IMR-90 (cell line): ENCODE data around the gene MIPEP. TPM values are rescaled to one million over a fixed set of nuclear protein-coding genes. Genes with fewer than 3 reads are reported as not detected.

Experiments used
- ATAC-seq: fragments of 200-7000 bp; cut with Tn5 transposase; 2 replicates; pipeline ENCODE4 v1.9.1; 2020; ENCODE audit warnings: low read depth, mild to moderate bottlenecking, moderate library complexity
- BruUV-seq: library from RNA; stranded (reverse); fragments of 400-500 nt; replicated peaks from 2 replicates; lab custom pipeline; 2021; lab: Mats Ljungman, UMichigan
- CTCF ChIA-PET: fragments of 300-600 bp; formaldehyde crosslinking; extraction: SDS; loops from one replicate; lab custom pipeline; 2021; ENCODE audit warnings: antibody characterized with exemption; lab: Yijun Ruan, JAX
- POLR2A ChIA-PET: fragments of 300-600 bp; sonication (Branson Sonifier 250); formaldehyde crosslinking; loops from one replicate; lab custom pipeline; 2022; ENCODE audit warnings: antibody characterized with exemption; ENCODE audit not compliant: unreplicated experiment; lab: Charles Lee
- DNase-seq: peaks from one replicate; pipeline ENCODE4 v3.0.0; 2013
- H2AFZ ChIP-seq: replicated peaks from 2 replicates; pipeline ENCODE3; 2013; ENCODE audit warnings: low read length, mild to moderate bottlenecking; ENCODE audit not compliant: poor library complexity
- H2AK5ac ChIP-seq: 2 replicates; pipeline ENCODE4 v1.6.1; 2013; ENCODE audit warnings: low read depth, low read length, inconsistent platforms
- H2AK9ac ChIP-seq: replicated peaks from 2 replicates; pipeline ENCODE3; 2013; ENCODE audit warnings: mild to moderate bottlenecking, low read depth, low read length, moderate library complexity; ENCODE audit not compliant: poor library complexity
- H2BK120ac ChIP-seq: 2 replicates; pipeline ENCODE4 v1.6.1; 2013; ENCODE audit warnings: low read depth, low read length, inconsistent platforms
- H2BK15ac ChIP-seq: 3 replicates; pipeline ENCODE4 v1.6.1; 2013; ENCODE audit warnings: low read depth, low read length, inconsistent platforms
- H2BK20ac ChIP-seq: 2 replicates; pipeline ENCODE4 v1.6.1; 2013; ENCODE audit warnings: low read depth, mild to moderate bottlenecking, inconsistent platforms, low read length, moderate library complexity
- H2BK5ac ChIP-seq: 2 replicates; pipeline ENCODE4 v1.6.1; 2013; ENCODE audit warnings: mild to moderate bottlenecking, low read depth, low read length, inconsistent platforms; ENCODE audit not compliant: poor library complexity, severe bottlenecking
- H3K14ac ChIP-seq: replicated peaks from 2 replicates; pipeline ENCODE4 v1.6.1; 2013; ENCODE audit warnings: low read depth, low read length, inconsistent platforms
- H3K18ac ChIP-seq: 2 replicates; pipeline ENCODE4 v1.6.1; 2013; ENCODE audit warnings: low read depth, low read length, control low read depth
- H3K23ac ChIP-seq: 2 replicates; pipeline ENCODE4 v1.6.1; 2013; ENCODE audit warnings: low read depth, low read length, inconsistent platforms
- H3K27ac ChIP-seq: 2 replicates; pipeline ENCODE4 v1.5.1; 2013; ENCODE audit warnings: mild to moderate bottlenecking, control low read depth, low read length; ENCODE audit not compliant: insufficient read depth
- H3K27me3 ChIP-seq: 2 replicates; pipeline ENCODE4 v1.6.1; 2013; ENCODE audit warnings: low read length; ENCODE audit not compliant: control insufficient read depth, insufficient read depth
- H3K36me3 ChIP-seq: 2 replicates; pipeline ENCODE4 v1.6.1; 2013; ENCODE audit warnings: low read length, mixed read lengths; ENCODE audit not compliant: control insufficient read depth, insufficient read depth
- H3K4ac ChIP-seq: 2 replicates; pipeline ENCODE4 v1.6.1; 2013; ENCODE audit warnings: low read depth, low read length, inconsistent platforms
- H3K4me1 ChIP-seq: 2 replicates; pipeline ENCODE4 v1.6.1; 2013; ENCODE audit warnings: low read length, mixed read lengths; ENCODE audit not compliant: control insufficient read depth, insufficient read depth
- H3K4me2 ChIP-seq: 2 replicates; pipeline ENCODE4 v1.6.1; 2013; ENCODE audit warnings: low read depth, mild to moderate bottlenecking, control low read depth, low read length, moderate library complexity
- H3K4me3 ChIP-seq: 2 replicates; pipeline ENCODE4 v1.5.1; 2013; ENCODE audit warnings: low read depth, mild to moderate bottlenecking, control low read depth, low read length, moderate library complexity; ENCODE audit not compliant: insufficient read depth
- H3K56ac ChIP-seq: 2 replicates; pipeline ENCODE4 v1.6.1; 2013; ENCODE audit warnings: low read length, inconsistent platforms; ENCODE audit not compliant: insufficient read depth; ENCODE audit errors: extremely low read depth
- H3K79me1 ChIP-seq, 2 experiments: 2 replicates each; pipeline ENCODE4 v1.6.1; 2013; ENCODE audit warnings: low read length in 2 of 2, inconsistent platforms in 1 of 2, low read depth in 1 of 2
- H3K9ac ChIP-seq: 2 replicates; pipeline ENCODE4 v1.6.1; 2013; ENCODE audit warnings: low read depth, low read length, control low read depth
- H3K9me1 ChIP-seq: 2 replicates; pipeline ENCODE4 v1.6.1; 2013; ENCODE audit warnings: low read length, inconsistent platforms; ENCODE audit not compliant: insufficient read depth
- H3K9me3 ChIP-seq: 2 replicates; pipeline ENCODE4 v1.6.1; 2013; ENCODE audit warnings: low read length; ENCODE audit not compliant: control insufficient read depth, insufficient read depth
- H4K20me1 ChIP-seq: 2 replicates; pipeline ENCODE4 v1.6.1; 2013; ENCODE audit warnings: low read length, inconsistent platforms; ENCODE audit not compliant: insufficient read depth
- H4K5ac ChIP-seq: 2 replicates; pipeline ENCODE4 v1.6.1; 2013; ENCODE audit warnings: mild to moderate bottlenecking, low read depth, low read length, control low read depth
- H4K8ac ChIP-seq, 2 experiments: 2 replicates each; pipeline ENCODE4 v1.6.1; 2013; ENCODE audit warnings: low read depth in 2 of 2, low read length in 2 of 2, control low read depth in 1 of 2, inconsistent platforms in 1 of 2
- H4K91ac ChIP-seq: 2 replicates; pipeline ENCODE4 v1.6.1; 2013; ENCODE audit warnings: low read depth, low read length, inconsistent platforms; ENCODE audit not compliant: insufficient read depth
- BHLHE40 ChIP-seq: fragments of 150-350 bp; IDR thresholded peaks from 2 replicates; pipeline ENCODE4 v1.6.1; 2016; ENCODE audit warnings: mild to moderate bottlenecking, low read depth, low read length
- CEBPB ChIP-seq: IDR thresholded peaks from 2 replicates; pipeline ENCODE4 v1.6.1; 2012; ENCODE audit warnings: low read depth, low read length, improper control_type of control experiment
- CHD1 ChIP-seq: IDR thresholded peaks from 2 replicates; pipeline ENCODE4 v1.6.1; 2012; ENCODE audit warnings: low read depth, low read length, improper control_type of control experiment
- FOS ChIP-seq: fragments of 150-350 bp; IDR thresholded peaks from 2 replicates; pipeline ENCODE4 v1.6.1; 2016; ENCODE audit warnings: low read depth, low read length
- MAFK ChIP-seq: IDR thresholded peaks from 2 replicates; pipeline ENCODE4 v1.6.1; 2012; ENCODE audit warnings: low read depth, low read length, improper control_type of control experiment
- MAZ ChIP-seq: IDR thresholded peaks from 2 replicates; pipeline ENCODE4 v1.6.1; 2012; ENCODE audit warnings: low read depth, mild to moderate bottlenecking, low read length, improper control_type of control experiment, moderate library complexity, borderline replicate concordance
- MXI1 ChIP-seq: IDR thresholded peaks from 2 replicates; pipeline ENCODE4 v1.6.1; 2012; ENCODE audit warnings: low read depth, mild to moderate bottlenecking, low read length, moderate library complexity, borderline replicate concordance
- NFE2L2 ChIP-seq: fragments of 150-350 bp; IDR thresholded peaks from 2 replicates; pipeline ENCODE4 v1.6.1; 2016; ENCODE audit warnings: low read depth, mild to moderate bottlenecking, low read length
- POLR2A ChIP-seq: IDR thresholded peaks from 2 replicates; pipeline ENCODE4 v1.6.1; 2012; ENCODE audit warnings: mild to moderate bottlenecking, low read depth, low read length
- RAD21 ChIP-seq: IDR thresholded peaks from 2 replicates; pipeline ENCODE4 v1.6.1; 2012; ENCODE audit warnings: low read length, improper control_type of control experiment
- RCOR1 ChIP-seq: IDR thresholded peaks from 2 replicates; pipeline ENCODE4 v1.6.1; 2012; ENCODE audit warnings: mild to moderate bottlenecking, low read length, improper control_type of control experiment; ENCODE audit not compliant: insufficient replicate concordance
- RFX5 ChIP-seq: IDR thresholded peaks from 2 replicates; pipeline ENCODE4 v1.8.0; 2012; ENCODE audit warnings: low read depth, mild to moderate bottlenecking, low read length, moderate library complexity
- SMC3 ChIP-seq: fragments of 150-350 bp; IDR thresholded peaks from 2 replicates; pipeline ENCODE4 v1.6.1; 2016; ENCODE audit warnings: low read depth, mild to moderate bottlenecking, antibody characterized with exemption, low read length, moderate library complexity
- WGBS, 2 experiments: methylation state at CpG; one replicate each; pipeline versions ENCODE4 v1.1.5 to v1.1.7; 2013; ENCODE audit warnings: missing lambda C conversion rate in 2 of 2; ENCODE audit not compliant: insufficient read length in 1 of 2; ENCODE audit errors: extremely low coverage in 2 of 2; 5-methylcytosine and 5-hydroxymethylcytosine counted together
- dilution Hi-C: fragments of 300-500 bp; cut with HindIII; formaldehyde crosslinking; loops from one replicate; pipeline ENCODE4 v1.14.3; 2018; ENCODE audit warnings: low sequenced_read_pairs; ENCODE audit not compliant: unreplicated experiment
- in situ Hi-C: fragments of 300-500 bp; cut with MboI; formaldehyde crosslinking; loops from 3 replicates; pipeline ENCODE4 v1.14.3; 2019; ENCODE audit warnings: low sequenced_read_pairs, inconsistent platforms, mixed read lengths
- intact Hi-C: fragments of 100-400 bp; cut with micrococcal nuclease; formaldehyde crosslinking; loops from 2 replicates; pipeline ENCODE4 v1.10.0; 2022
- polyA plus RNA-seq, 3 experiments: library from polyadenylated mRNA; depleted of rRNA; stranded (reverse); fragments of >200 nt; gene quantifications; 2 replicates each; pipeline ENCODE4 v1.2.3, GENCODE V29; 2012; ENCODE audit warnings: low replicate concordance in 1 of 3
- total RNA-seq: library from RNA; depleted of rRNA; stranded (reverse); fragments of >200 nt; gene quantifications from 2 replicates; pipeline ENCODE4 v1.2.3, GENCODE V29; 2012
- TF ChIP-seq, protein P1 (sequence below): conservative IDR thresholded peaks from 2 replicates; pipeline ENCODE4 v1.5.1; 2012; ENCODE audit warnings: mild to moderate bottlenecking, low read depth, low read length, improper control_type of control experiment
- TF ChIP-seq, protein P2 (sequence below): fragments of 150-350 bp; IDR thresholded peaks from 2 replicates; pipeline ENCODE4 v1.6.1; 2017; ENCODE audit warnings: mild to moderate bottlenecking, antibody characterized with exemption, low read length, low read depth
- TF ChIP-seq, protein P3 (sequence below): fragments of 150-350 bp; IDR thresholded peaks from 2 replicates; pipeline ENCODE4 v1.6.1; 2016; ENCODE audit warnings: low read depth, mild to moderate bottlenecking, low read length, moderate library complexity, borderline replicate concordance

The MIPEP gene
- total and polyA plus RNA-seq, 2 of the 4 experiments (the other 2 are of a cell fraction): 15.0 to 21.5 TPM

DNA sequence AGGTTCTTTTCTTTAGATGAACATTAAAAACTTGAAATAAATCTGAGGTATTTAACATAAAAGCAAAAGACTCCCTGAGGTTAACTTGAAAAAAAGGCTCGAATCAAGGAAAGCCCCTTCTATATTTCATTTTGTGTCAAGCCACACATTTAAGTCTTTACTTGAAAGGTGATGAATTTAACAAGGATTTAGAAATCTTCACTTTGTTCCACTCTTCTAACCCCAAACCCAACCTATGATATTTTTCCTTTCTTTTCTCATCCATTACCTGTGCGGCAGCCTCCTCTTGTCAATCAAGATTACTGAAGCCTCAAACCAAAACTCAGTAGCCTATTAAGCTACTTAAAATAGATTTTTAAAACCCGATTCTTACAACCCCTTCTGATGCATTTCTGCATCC is 33.8 kb downstream of the MIPEP start:
- H4K20me1 ChIP-seq: no peaks in the 10 kb centered on the region
- H2BK120ac ChIP-seq: no peak overlapping the region
- no peak overlapping the region for H4K91ac ChIP-seq
- H3K4me3 ChIP-seq: no peak overlapping the region
- no peak overlapping the region for H3K27ac ChIP-seq
- H3K27me3 ChIP-seq: no peaks in the 10 kb centered on the region
- peaks cover 6% of the 10 kb centered on the region for H3K9me1 ChIP-seq
- no peak overlapping the region for H4K8ac ChIP-seq
- H3K36me3 ChIP-seq: peaks cover 6% of the 10 kb centered on the region
- H3K18ac ChIP-seq: no peak overlapping the region
- no peak overlapping the region for H2BK5ac ChIP-seq
- no peak overlapping the region for H2AK5ac ChIP-seq
- POLR2A ChIA-PET: no interaction called here
- no peak overlapping the region for H3K9ac ChIP-seq
- no peak for ATAC-seq
- no peaks in the 10 kb centered on the region for H3K9me3 ChIP-seq
- BruUV-seq: no TSS peak
- no peak overlapping the region for H4K5ac ChIP-seq
- H3K4ac ChIP-seq: no peak overlapping the region
- no peak for DNase-seq
- CTCF ChIA-PET: no interaction called here
- no peak overlapping the region for H2AFZ ChIP-seq
- in situ Hi-C loops (no loop called here), intact Hi-C loops (no loop called here), dilution Hi-C loops (no loop called here)
- no peak overlapping the region for H2AK9ac ChIP-seq
- no CpG with 5 or more reads among the region's 3 CpGs for WGBS, 2 experiments
- H3K79me1 ChIP-seq: no peaks in the 10 kb centered on the region
- H3K23ac ChIP-seq: no peak overlapping the region
- H2BK20ac ChIP-seq: no peak overlapping the region
- H3K4me1 ChIP-seq: peaks cover 7% of the 10 kb centered on the region; the same call in 1 of the 2 replicates
- no peak overlapping the region for H3K56ac ChIP-seq
- H3K4me2 ChIP-seq: no peak overlapping the region
- TF ChIP-seq RFX5: no peak
- TF ChIP-seq MAZ: no peak
- no peak for TF ChIP-seq CEBPB
- no peak for TF ChIP-seq BHLHE40
- TF ChIP-seq MAFK: no peak
- no peak for TF ChIP-seq POLR2A
- TF ChIP-seq, protein P1, sequence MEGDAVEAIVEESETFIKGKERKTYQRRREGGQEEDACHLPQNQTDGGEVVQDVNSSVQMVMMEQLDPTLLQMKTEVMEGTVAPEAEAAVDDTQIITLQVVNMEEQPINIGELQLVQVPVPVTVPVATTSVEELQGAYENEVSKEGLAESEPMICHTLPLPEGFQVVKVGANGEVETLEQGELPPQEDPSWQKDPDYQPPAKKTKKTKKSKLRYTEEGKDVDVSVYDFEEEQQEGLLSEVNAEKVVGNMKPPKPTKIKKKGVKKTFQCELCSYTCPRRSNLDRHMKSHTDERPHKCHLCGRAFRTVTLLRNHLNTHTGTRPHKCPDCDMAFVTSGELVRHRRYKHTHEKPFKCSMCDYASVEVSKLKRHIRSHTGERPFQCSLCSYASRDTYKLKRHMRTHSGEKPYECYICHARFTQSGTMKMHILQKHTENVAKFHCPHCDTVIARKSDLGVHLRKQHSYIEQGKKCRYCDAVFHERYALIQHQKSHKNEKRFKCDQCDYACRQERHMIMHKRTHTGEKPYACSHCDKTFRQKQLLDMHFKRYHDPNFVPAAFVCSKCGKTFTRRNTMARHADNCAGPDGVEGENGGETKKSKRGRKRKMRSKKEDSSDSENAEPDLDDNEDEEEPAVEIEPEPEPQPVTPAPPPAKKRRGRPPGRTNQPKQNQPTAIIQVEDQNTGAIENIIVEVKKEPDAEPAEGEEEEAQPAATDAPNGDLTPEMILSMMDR: no peak
- TF ChIP-seq SMC3: no peak
- TF ChIP-seq FOS: no peak
- TF ChIP-seq MXI1: no peak
- TF ChIP-seq RCOR1: no peak
- no peak for TF ChIP-seq NFE2L2
- TF ChIP-seq CHD1: no peak
- TF ChIP-seq RAD21: no peak
- TF ChIP-seq, protein P2, sequence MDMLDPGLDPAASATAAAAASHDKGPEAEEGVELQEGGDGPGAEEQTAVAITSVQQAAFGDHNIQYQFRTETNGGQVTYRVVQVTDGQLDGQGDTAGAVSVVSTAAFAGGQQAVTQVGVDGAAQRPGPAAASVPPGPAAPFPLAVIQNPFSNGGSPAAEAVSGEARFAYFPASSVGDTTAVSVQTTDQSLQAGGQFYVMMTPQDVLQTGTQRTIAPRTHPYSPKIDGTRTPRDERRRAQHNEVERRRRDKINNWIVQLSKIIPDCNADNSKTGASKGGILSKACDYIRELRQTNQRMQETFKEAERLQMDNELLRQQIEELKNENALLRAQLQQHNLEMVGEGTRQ: no peak
- TF ChIP-seq, protein P3, sequence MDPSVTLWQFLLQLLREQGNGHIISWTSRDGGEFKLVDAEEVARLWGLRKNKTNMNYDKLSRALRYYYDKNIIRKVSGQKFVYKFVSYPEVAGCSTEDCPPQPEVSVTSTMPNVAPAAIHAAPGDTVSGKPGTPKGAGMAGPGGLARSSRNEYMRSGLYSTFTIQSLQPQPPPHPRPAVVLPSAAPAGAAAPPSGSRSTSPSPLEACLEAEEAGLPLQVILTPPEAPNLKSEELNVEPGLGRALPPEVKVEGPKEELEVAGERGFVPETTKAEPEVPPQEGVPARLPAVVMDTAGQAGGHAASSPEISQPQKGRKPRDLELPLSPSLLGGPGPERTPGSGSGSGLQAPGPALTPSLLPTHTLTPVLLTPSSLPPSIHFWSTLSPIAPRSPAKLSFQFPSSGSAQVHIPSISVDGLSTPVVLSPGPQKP: no peak
- H3K14ac ChIP-seq: no peak overlapping the region
- no peak overlapping the region for H2BK15ac ChIP-seq
